ENCODE measurements around the gene CIITA.

CIITA gene

GRCh38 chr16:10892782-10893318 is 15.8 kb downstream of the CIITA start:
- no peak for DNase-seq (ENCODE audit: low read depth)
- no peak for TF ChIP-seq CTCF (IDR thresholded peaks at IDR 0.05; ENCODE audit: insufficient read depth, low read depth, low read length, missing control alignments)
- H3K4me3 ChIP-seq (ENCODE audit: low read length), result no peak overlapping the region

- peak; percentile 50 for DNase-seq (ENCODE audit: low read depth)
- no peak for TF ChIP-seq CTCF (IDR thresholded peaks at IDR 0.05; ENCODE audit: insufficient read depth, low read depth, low read length, missing control alignments)
- H3K4me3 ChIP-seq (ENCODE audit: low read length), result no peak overlapping the region
Observed at GRCh38 chr16:10895053-10895946, 18.3 kb downstream of the CIITA start.

GRCh38 chr16:10896165-10896564 is 19.2 kb downstream of the CIITA start:
- no peak for DNase-seq (ENCODE audit: low read depth)

GRCh38 chr16:10896723-10897122 is 19.7 kb downstream of the CIITA start:
- H3K4me3 ChIP-seq (ENCODE audit: low read length), result no peak overlapping the region
- no peak for DNase-seq (ENCODE audit: low read depth)
- no peak for TF ChIP-seq CTCF (IDR thresholded peaks at IDR 0.05; ENCODE audit: insufficient read depth, low read depth, low read length, missing control alignments)

More at GRCh38 chr16:10896165-10896564, 19.2 kb downstream of the CIITA start:
- no peak overlapping the region for H3K4me3 ChIP-seq (ENCODE audit: low read length)
- TF ChIP-seq CTCF (IDR thresholded peaks at IDR 0.05; ENCODE audit: insufficient read depth, low read depth, low read length, missing control alignments), result no peak

- H3K4me3 ChIP-seq (ENCODE audit: low read length), result no peak overlapping the region
- DNase-seq (ENCODE audit: low read depth), result no peak
- TF ChIP-seq CTCF (IDR thresholded peaks at IDR 0.05; ENCODE audit: insufficient read depth, low read depth, low read length, missing control alignments), result no peak
Observed at GRCh38 chr16:10897134-10897533, 20.1 kb downstream of the CIITA start.

GRCh38 chr16:10902999-10903398 is 26.0 kb downstream of the CIITA start:
- TF ChIP-seq CTCF (IDR thresholded peaks at IDR 0.05; ENCODE audit: insufficient read depth, low read depth, low read length, missing control alignments), result no peak
- H3K4me3 ChIP-seq (ENCODE audit: low read length), result no peak overlapping the region
- DNase-seq (ENCODE audit: low read depth), result no peak
